HG02885 (cell line): ENCODE results near the gene NUCB2.

Experiments used
- ATAC-seq: cut with Tn5 transposase; IDR thresholded peaks from one replicate; pipeline ENCODE4 v1.9.1; 2021; ENCODE audit warnings: mild to moderate bottlenecking; ENCODE audit not compliant: unreplicated experiment, poor library complexity

The NUCB2 gene

DNA sequence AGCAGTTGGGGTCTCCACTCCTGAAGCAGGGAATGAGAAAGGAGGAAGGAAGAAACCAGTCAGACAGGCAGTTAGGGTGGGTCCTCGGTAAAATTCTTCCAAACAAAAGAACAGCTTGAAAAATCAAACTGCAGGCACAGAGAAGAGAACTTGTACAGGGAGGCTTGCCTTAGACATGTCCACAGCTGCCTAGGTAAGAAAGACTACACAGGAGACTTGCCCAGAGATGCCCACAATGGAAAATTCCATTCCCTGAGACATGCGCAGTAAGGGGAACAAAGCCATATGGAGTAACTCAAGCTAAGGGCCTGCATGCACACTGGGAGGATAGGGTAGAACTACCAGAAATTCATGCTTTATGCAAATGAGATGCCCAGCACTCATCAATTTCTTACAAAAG is 102.1 kb downstream of the NUCB2 start:
- ATAC-seq = no peak

DNA sequence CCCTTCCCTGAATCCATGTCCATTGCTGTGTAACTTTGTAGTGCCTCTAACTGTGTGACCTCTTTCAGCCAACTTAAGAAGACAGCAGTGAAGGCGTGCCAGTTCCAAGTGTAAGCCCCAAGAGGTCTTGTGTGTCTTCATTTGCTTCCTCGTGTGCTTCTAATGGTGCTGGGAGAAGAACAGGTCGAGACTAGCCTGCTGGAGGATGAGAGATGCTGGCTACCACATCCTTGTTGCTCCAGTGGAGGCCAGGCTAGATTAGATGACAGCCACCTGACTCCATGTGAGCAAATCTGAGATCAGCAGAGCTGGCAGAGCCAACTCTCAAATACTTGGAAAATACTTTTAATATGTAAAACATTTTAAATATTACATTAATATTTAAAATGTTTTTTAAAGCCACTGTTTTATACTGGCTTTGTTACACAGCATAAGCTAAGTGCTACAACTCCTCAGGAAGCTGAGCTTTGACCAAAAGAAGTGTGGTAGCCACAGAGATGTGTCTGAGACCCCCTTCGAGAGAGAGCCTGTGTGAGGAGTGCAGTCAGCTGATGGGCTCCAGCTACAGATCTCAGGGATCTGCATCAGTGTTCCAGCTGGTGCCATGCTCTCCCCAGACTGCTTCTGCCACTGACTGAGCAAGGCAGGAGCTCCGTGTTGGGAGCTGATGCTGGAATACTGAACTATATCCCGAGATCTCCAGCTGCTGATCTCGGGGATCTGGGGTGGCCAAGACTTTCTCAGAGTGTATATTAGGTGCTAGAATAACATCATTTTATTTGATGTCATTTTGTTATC is 103.0 kb downstream of the NUCB2 start:
- no peak for ATAC-seq

DNA sequence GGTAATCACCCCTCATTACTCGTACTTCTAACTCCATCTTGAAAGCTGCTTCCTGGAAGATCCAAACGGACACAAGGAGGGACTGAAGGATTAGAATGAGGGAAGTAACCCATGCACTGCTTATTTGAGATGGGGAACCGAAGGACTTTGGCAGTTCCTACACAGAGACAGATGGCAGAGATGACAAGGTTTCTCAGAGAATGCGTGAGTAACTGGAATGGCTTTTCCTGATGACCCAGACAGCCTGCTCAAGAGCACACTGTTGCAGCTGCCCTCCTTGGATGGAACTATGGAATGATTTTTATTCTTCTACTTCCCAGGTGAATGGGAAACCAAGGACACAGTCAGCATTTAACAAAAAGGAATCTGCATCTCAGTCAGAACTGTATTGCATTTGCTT is 104.6 kb downstream of the NUCB2 start:
- no peak for ATAC-seq
